Heart left ventricle (tissue), 16 donors: Measurements from ENCODE around the gene MRPL55. TPM values are rescaled to one million over a fixed set of nuclear protein-coding genes. Genes with fewer than 3 reads are reported as not detected.

Experiments used
- ATAC-seq, 4 donors: fragments of 200-7000 bp; cut with Tn5 transposase; one replicate each; pipeline ENCODE4 v1.9.1; 2020 to 2022; ENCODE audit warnings: moderate library complexity in 4 of 4, mild to moderate bottlenecking in 3 of 4, moderate number of reproducible peaks in 1 of 4
- DNase-seq, 5 donors: peaks; one replicate each; pipeline ENCODE4 v3.0.0-alpha.2; 2020
- H3K27ac ChIP-seq, 12 donors: fragments of 200-600 bp; sonication (generic) in 4 of 12; one replicate each; pipeline versions ENCODE4 v1.5.0 to v1.8.0; 2016 to 2022; ENCODE audit warnings: mild to moderate bottlenecking in 2 of 12
- H3K27me3 ChIP-seq, 9 donors: fragments of 200-600 bp; sonication (generic) in 2 of 9; one replicate each; pipeline versions ENCODE4 v1.5.1 to v1.8.0; 2016 to 2022; ENCODE audit warnings: mild to moderate bottlenecking in 3 of 9
- H3K36me3 ChIP-seq, 9 donors: fragments of 200-600 bp; sonication (generic) in 2 of 9; one replicate each; pipeline versions ENCODE4 v1.5.0 to v1.8.0; 2018 to 2022; ENCODE audit warnings: mild to moderate bottlenecking in 2 of 9
- H3K4me1 ChIP-seq, 12 donors: fragments of 200-600 bp; sonication (generic) in 4 of 12; one replicate each; pipeline versions ENCODE4 v1.5.0 to v1.8.0; 2016 to 2022; ENCODE audit warnings: mild to moderate bottlenecking in 3 of 12
- H3K4me3 ChIP-seq, 12 donors: fragments of 200-600 bp; sonication (generic) in 4 of 12; one replicate each; pipeline versions ENCODE4 v1.5.0 to v1.8.0; 2017 to 2022; ENCODE audit warnings: mild to moderate bottlenecking in 9 of 12, moderate library complexity in 4 of 12
- H3K9me3 ChIP-seq, 12 donors: fragments of 200-600 bp; sonication (generic) in 4 of 12; one replicate each; pipeline versions ENCODE4 v1.5.0 to v1.8.0; 2016 to 2022; ENCODE audit warnings: mild to moderate bottlenecking in 1 of 12
- POLR2A ChIP-seq, 2 donors: fragments of 450-650 bp; IDR thresholded peaks; one replicate each; pipeline ENCODE4 v1.6.1; 2017; ENCODE audit warnings: antibody characterized with exemption in 2 of 2, mild to moderate bottlenecking in 2 of 2, moderate library complexity in 2 of 2
- WGBS, 4 donors: extraction: QIAGEN DNeasy Blood & Tissue Kit in 2 of 4; methylation state at CpG; one replicate each; pipeline versions ENCODE4 v1.1.5 to v1.1.7; 2013 to 2018; 5-methylcytosine and 5-hydroxymethylcytosine counted together
- intact Hi-C, 10 donors: fragments of 100-400 bp; cut with DNase I; formaldehyde crosslinking; loops; one replicate each; pipeline versions ENCODE4 v1.11.1 to v1.14.2; 2022
- polyA plus RNA-seq, 2 donors: library from polyadenylated mRNA; stranded (reverse); fragments of 200-250 nt; gene quantifications; one replicate each; pipeline ENCODE4 v1.2.3, GENCODE V29; 2013
- total RNA-seq, 9 donors: library from RNA; depleted of rRNA in 2 of 9; stranded (reverse); fragments of >200 nt in 2 of 9; fragmentation: NEBNext Ultra II Directional in 3 of 9; extraction: Animal tissue kit (Norgen Biotek cat#: 25700) in 3 of 9; gene quantifications; one replicate each; pipeline versions ENCODE4 v1.1.0 to v1.2.4, GENCODE V29; 2016 to 2023
- TF ChIP-seq, protein P1 (sequence below), 12 donors: fragments of 200-600 bp; sonication (generic) in 4 of 12; IDR thresholded peaks; one replicate each; pipeline versions ENCODE4 v1.5.0 to v1.8.0; 2018 to 2022; ENCODE audit warnings: antibody characterized with exemption in 12 of 12, mild to moderate bottlenecking in 5 of 12
- donor health status: ischemic (EF 13 %, LVEDD 7.1; RV severe dilation, severe dysfunction).
- donor health status: healthy with polysubstance abuse.
- donor health status: DM: no; HTN: yes; CAD: no.
- donor health status: DM: no; HTN: no; CAD: no.
- donor health status: ischemic (EF 25% LVEDD 6.9; RV normal size, moderate dysfunction).
- donor health status: ischemic (EF 25% LVEDD 5.7; RV mildly dilated, moderate dysfunction).
- donor health status: healthy.
- donor health status: DM: yes; HTN: yes; CAD: no.
- donor health status: ischemic (EF 35%, LVEDD 5.7; RV mildly dilated, moderate dysfunction).
- donor health status: nonischemic (EF 11% LVEDD 7.7; RV severe dilation, severe dysfunction).
- donor health status: DM: yes; HTN: yes; CAD: no.
- donor health status: PGD.
- donor health status: ischemic (EF 29% LVEDD 5.4; RV normal size, mild dysfunction).
- donor health status: nonischemic (EF 23%, LVEDD 6.1; RV moderate dilation, normal function).

The MRPL55 gene
- total and polyA plus RNA-seq, 11 donors = 35.5 to 141 (median 55.1) TPM

DNA sequence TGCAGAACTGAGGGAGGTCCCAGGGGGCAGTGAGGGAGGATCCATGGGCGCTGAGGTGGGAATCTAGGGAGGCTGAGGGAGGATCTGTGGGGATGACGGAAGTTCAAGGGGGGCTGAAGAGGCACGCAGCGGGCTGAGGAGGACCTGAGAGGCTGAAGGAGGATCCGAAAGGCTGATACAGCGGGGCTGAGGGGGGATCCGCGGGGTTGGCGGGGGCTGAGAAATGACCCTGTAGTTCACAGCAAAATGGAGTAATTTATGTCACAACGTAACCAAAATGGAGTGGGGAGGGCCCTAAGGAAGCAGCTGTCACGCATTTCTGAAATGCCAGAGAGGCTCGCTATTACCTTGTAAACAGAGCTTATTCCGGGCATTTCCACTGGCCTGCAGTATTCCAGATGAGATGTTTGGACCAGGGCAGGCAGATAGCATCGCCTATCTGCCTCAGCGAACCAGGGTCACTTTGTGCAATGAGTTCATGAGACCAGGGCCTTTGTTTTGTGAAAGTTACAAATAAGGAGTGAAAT is 926 bp upstream of the MRPL55 start:
- no peaks in the 10 kb centered on the region for H3K9me3 ChIP-seq
- H3K4me1 ChIP-seq = peaks cover 5 to 24% (median 16%) of the 10 kb centered on the region in 12 donors
- peaks cover 0 to 26% (median 21%) of the 10 kb centered on the region in 9 donors for H3K36me3 ChIP-seq
- peak overlapping the region; percentile 65 to 99 (median 92) for H3K4me3 ChIP-seq
- DNase-seq = no peak
- TF ChIP-seq POLR2A (IDR thresholded peaks at IDR 0.05) = no peak
- TF ChIP-seq, protein P1, sequence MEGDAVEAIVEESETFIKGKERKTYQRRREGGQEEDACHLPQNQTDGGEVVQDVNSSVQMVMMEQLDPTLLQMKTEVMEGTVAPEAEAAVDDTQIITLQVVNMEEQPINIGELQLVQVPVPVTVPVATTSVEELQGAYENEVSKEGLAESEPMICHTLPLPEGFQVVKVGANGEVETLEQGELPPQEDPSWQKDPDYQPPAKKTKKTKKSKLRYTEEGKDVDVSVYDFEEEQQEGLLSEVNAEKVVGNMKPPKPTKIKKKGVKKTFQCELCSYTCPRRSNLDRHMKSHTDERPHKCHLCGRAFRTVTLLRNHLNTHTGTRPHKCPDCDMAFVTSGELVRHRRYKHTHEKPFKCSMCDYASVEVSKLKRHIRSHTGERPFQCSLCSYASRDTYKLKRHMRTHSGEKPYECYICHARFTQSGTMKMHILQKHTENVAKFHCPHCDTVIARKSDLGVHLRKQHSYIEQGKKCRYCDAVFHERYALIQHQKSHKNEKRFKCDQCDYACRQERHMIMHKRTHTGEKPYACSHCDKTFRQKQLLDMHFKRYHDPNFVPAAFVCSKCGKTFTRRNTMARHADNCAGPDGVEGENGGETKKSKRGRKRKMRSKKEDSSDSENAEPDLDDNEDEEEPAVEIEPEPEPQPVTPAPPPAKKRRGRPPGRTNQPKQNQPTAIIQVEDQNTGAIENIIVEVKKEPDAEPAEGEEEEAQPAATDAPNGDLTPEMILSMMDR (IDR thresholded peaks at IDR 0.05) = no peak
- WGBS, 4 donors = 40 to 53% (median 42%) methylated on average over 15 of the region's 15 CpGs
- peak overlapping the region in 8 of 12 donors; percentile 80 to 95 (median 88) for H3K27ac ChIP-seq
- no peaks in the 10 kb centered on the region for H3K27me3 ChIP-seq
- no peak for ATAC-seq
- intact Hi-C loops = loop anchor here in 5 of 10 donors (1.0 to 5.0 kb wide), 4 partner anchors 27 to 57 kb away; partner anchors contain the start of genes ARF1 (in 3 of the 5), GUK1 (in 1 of the 5) and IBA57 (in 1 of the 5)

DNA sequence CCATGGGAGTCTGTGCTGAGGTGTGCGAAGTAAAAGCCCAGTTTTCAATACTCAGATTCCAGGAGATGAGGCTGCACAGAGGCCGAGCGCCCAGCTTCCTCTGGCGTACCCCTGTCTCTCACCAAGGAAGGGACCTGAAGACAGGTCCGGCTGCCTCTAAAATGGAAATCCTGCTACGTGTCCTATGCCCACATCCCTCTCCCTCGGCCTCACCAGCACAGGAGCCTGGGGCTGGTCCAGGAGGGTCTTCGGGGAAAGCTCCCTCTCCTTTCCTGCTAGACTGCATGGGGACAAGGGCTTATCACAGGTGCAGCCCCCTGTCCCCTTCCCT is 392 bp downstream of the MRPL55 start:
- no peak for TF ChIP-seq POLR2A (IDR thresholded peaks at IDR 0.05)
- TF ChIP-seq, protein P1 (IDR thresholded peaks at IDR 0.05) = no peak
- peaks cover 0 to 26% (median 21%) of the 10 kb centered on the region in 9 donors for H3K36me3 ChIP-seq
- H3K27ac ChIP-seq = peak overlapping the region; percentile 53 to 95 (median 88)
- no peaks in the 10 kb centered on the region for H3K9me3 ChIP-seq
- intact Hi-C loops = loop anchor here in 5 of 10 donors (1.0 to 5.0 kb wide), 4 partner anchors 26 to 59 kb away; partner anchors contain the start of genes ARF1 (in 3 of the 5), GUK1 (in 1 of the 5) and IBA57 (in 1 of the 5)
- WGBS, 4 donors = 3 to 6% (median 4%) methylated on average over 8 of the region's 8 CpGs
- ATAC-seq (no peak), DNase-seq (no peak)
- H3K27me3 ChIP-seq = no peaks in the 10 kb centered on the region
- H3K4me1 ChIP-seq = peaks cover 5 to 37% (median 25%) of the 10 kb centered on the region in 12 donors
- peak overlapping the region; percentile 65 to 99 (median 92) for H3K4me3 ChIP-seq

DNA sequence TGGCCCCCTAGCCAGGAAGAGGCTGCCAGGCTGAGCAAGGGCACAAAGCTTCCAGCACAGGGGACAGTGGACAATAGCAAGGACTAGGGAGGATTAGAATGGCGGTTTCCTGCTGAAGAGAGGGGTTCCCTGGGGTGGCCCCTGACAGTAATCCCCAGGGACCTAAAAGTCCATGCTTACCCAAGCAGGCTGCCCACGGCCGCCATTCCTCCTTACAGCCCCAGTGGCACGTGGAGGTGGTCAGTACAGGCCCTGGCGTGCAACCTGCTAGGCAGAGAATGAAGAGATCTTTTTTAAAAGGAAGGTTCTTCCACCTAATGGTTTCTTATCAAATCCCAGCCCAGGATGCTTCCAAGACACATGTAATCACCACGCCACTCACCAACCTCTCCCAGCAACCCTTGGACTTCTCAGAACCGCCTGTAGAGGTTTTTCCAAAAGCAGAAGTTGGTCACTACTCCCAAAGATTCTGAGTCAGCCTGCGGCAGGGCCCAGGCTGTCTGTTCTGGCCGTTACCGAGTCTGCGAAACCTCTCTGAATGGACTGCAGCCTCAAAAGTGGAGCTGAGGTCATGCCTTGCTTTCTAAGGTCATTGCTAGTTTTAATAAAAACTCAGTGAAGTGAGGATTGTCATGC is 926 bp downstream of the MRPL55 start:
- intact Hi-C loops = loop anchor here in 5 of 10 donors (2.0 to 5.0 kb wide), 3 partner anchors 25 to 59 kb away; partner anchors contain the start of genes ARF1 (in 3 of the 5), GUK1 (in 1 of the 5) and IBA57 (in 1 of the 5)
- H3K4me1 ChIP-seq = peaks cover 5 to 41% (median 29%) of the 10 kb centered on the region in 12 donors
- 81 to 82% (median 82%) methylated on average over 11 of the region's 11 CpGs for WGBS, 4 donors
- DNase-seq (no peak), ATAC-seq (no peak)
- H3K27ac ChIP-seq = peak overlapping the region in 8 of 12 donors; percentile 82 to 95 (median 88)
- TF ChIP-seq POLR2A (IDR thresholded peaks at IDR 0.05) = no peak
- TF ChIP-seq, protein P1 (IDR thresholded peaks at IDR 0.05) = no peak
- peaks cover 0 to 26% (median 21%) of the 10 kb centered on the region in 9 donors for H3K36me3 ChIP-seq
- H3K9me3 ChIP-seq = no peaks in the 10 kb centered on the region
- peak overlapping the region; percentile 65 to 99 (median 92) for H3K4me3 ChIP-seq
- no peaks in the 10 kb centered on the region for H3K27me3 ChIP-seq

DNA sequence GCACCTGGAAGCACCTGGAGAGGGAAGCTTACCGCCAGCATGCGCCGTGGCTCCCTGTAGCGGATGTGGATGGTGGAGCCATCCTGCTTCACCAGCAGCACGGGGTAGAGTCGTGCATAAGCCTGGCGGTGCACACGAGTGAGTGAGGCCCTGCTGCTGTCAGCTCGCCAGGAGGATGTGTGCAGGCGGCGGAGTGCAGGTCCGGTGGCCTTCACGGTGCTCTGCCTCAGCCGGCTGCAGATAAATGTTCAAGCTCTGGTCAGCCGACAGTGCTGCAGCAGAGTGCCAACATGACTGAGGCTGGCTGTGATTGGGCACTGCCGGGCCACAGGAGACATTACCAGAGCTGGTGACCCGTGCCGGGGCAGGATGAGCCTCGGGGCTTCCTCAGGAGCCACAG is 1.5 kb downstream of the MRPL55 start:
- Histone ChIP-seq H3K27ac (no peak overlapping the region), H3K36me3 (peaks cover 0 to 26% (median 21%) of the 10 kb centered on the region in 9 donors), H3K4me1 (peaks cover 5 to 43% (median 29%) of the 10 kb centered on the region in 12 donors), H3K4me3 (peak overlapping the region in 2 of 12 donors; percentile 65 to 82), H3K27me3 (no peaks in the 10 kb centered on the region), H3K9me3 (no peaks in the 10 kb centered on the region)
- DNase-seq (peak in 1 of 5 donors; percentile 34), ATAC-seq (no peak)
- WGBS, 4 donors = 84 to 89% (median 87%) methylated on average over 13 to 19 of the region's 19 CpGs
- intact Hi-C loops = loop anchor here in 5 of 10 donors (2.0 to 5.0 kb wide), 3 partner anchors 25 to 60 kb away; partner anchors contain the start of genes ARF1 (in 3 of the 5), GUK1 (in 1 of the 5) and IBA57 (in 1 of the 5)
- TF ChIP-seq POLR2A (IDR thresholded peaks at IDR 0.05) = no peak
- TF ChIP-seq, protein P1 (IDR thresholded peaks at IDR 0.05) = no peak
